ENCODE measurements around the gene DIP2B.

Gene DIP2B

GRCh38 chr12:50778663-50779590, 274.1 kb downstream of the DIP2B start:
- no peak for DNase-seq

- no peak for DNase-seq
Measured at GRCh38 chr12:50780013-50780412, 275.2 kb downstream of the DIP2B start.

- DNase-seq, result no peak
Measured at GRCh38 chr12:50784501-50784900, 279.7 kb downstream of the DIP2B start.

GRCh38 chr12:50785406-50786001, 280.7 kb downstream of the DIP2B start:
- DNase-seq, result no peak

- DNase-seq, result no peak
Measured at GRCh38 chr12:50786498-50787231, 281.9 kb downstream of the DIP2B start.

GRCh38 chr12:50787618-50788017, 282.8 kb downstream of the DIP2B start:
- DNase-seq, result no peak

GRCh38 chr12:50788561-50788960, 283.8 kb downstream of the DIP2B start:
- DNase-seq, result no peak

- no peak for DNase-seq
Measured at GRCh38 chr12:50790081-50790480, 285.3 kb downstream of the DIP2B start.

Measured in CD4-positive, alpha-beta T cell treated with Interleukin-12 subunit alpha and Interleukin-12 subunit beta, for 1 hour (primary cell).